Left lung (tissue), 10 donors: ENCODE results near the gene PSAP. TPM values are rescaled to one million over a fixed set of nuclear protein-coding genes. Genes with fewer than 3 reads are reported as not detected.

Experiments used
- ATAC-seq: fragments of 200-7000 bp; cut with Tn5 transposase; one replicate; pipeline ENCODE4 v1.9.1; 2020; ENCODE audit warnings: moderate library complexity
- DNase-seq, 4 donors: peaks; one replicate each; pipeline ENCODE4 v3.0.0-alpha.2; 2013 to 2020
- H3K27ac ChIP-seq, 2 donors: fragments of 200-600 bp; sonication (generic) in 1 of 2; one replicate each; pipeline versions ENCODE4 v1.5.0 to v1.8.0; 2020 to 2021
- H3K27me3 ChIP-seq, 2 donors: fragments of 200-600 bp; sonication (generic) in 1 of 2; one replicate each; pipeline versions ENCODE4 v1.5.0 to v1.8.0; 2020 to 2021
- H3K36me3 ChIP-seq, 2 donors: fragments of 200-600 bp; sonication (generic) in 1 of 2; one replicate each; pipeline versions ENCODE4 v1.5.0 to v1.8.0; 2020 to 2021
- H3K4me1 ChIP-seq, 2 donors: fragments of 200-600 bp; one replicate each; pipeline ENCODE4 v1.8.0; 2021
- H3K4me3 ChIP-seq, 2 donors: fragments of 200-600 bp; sonication (generic) in 1 of 2; one replicate each; pipeline versions ENCODE4 v1.5.0 to v1.8.0; 2020 to 2021; ENCODE audit warnings: mild to moderate bottlenecking in 1 of 2
- H3K9me3 ChIP-seq, 2 donors: fragments of 200-600 bp; sonication (generic) in 1 of 2; one replicate each; pipeline versions ENCODE4 v1.5.0 to v1.8.0; 2020 to 2021
- intact Hi-C, 2 donors: fragments of 100-400 bp; cut with DNase I; formaldehyde crosslinking; loops; one replicate each; pipeline versions ENCODE4 v1.11.2 to v1.14.2; 2022
- polyA plus RNA-seq, 6 donors: library from polyadenylated mRNA; unstranded; fragments of 120-200 nt; gene quantifications; one replicate each; pipeline ENCODE4 v1.2.1, GENCODE V29; 2013; ENCODE audit not compliant: insufficient read length in 6 of 6
- total RNA-seq, 2 donors: library from RNA; stranded (reverse); fragmentation: NEBNext Ultra II Directional; extraction: Animal tissue kit (Norgen Biotek cat#: 25700); gene quantifications; one replicate each; pipeline ENCODE4 v1.2.1, GENCODE V29; 2021
- TF ChIP-seq, protein P1 (sequence below), 2 donors: fragments of 200-600 bp; sonication (generic) in 1 of 2; IDR thresholded peaks; one replicate each; pipeline versions ENCODE4 v1.5.0 to v1.8.0; 2021; ENCODE audit warnings: antibody characterized with exemption in 2 of 2
- donor health status: DM: no; HTN: yes; CAD: no.
- donor health status: DM: no; HTN: no; CAD: no.

The PSAP gene
- total and polyA plus RNA-seq, 8 donors, result 539 to 1,668 (median 577) TPM

DNA sequence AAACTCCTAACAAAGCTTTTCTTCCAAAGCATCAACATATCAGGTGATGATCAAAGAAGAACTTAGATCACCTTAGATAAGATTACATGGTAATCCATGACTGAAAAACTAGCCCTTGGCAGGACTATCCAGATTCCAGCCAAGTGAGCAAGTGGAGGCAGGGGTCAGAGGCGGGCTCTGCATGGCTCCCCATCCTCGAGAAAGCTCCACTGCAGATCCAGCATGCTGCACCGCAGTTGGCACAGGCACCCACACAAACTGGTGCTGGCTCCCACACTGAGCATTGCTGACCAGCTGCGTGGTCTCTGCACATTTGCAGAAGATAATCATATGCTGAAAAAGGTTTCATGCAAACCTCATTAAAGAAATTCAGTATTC lies 10.1 kb downstream of the PSAP start:
- H3K27me3 ChIP-seq, result no peaks in the 10 kb centered on the region
- H3K9me3 ChIP-seq, result no peaks in the 10 kb centered on the region
- no peak overlapping the region for H3K4me3 ChIP-seq
- no peak for ATAC-seq
- DNase-seq, result no peak
- H3K4me1 ChIP-seq, result peaks cover 27 to 100% of the 10 kb centered on the region in 2 donors
- TF ChIP-seq, protein P1, sequence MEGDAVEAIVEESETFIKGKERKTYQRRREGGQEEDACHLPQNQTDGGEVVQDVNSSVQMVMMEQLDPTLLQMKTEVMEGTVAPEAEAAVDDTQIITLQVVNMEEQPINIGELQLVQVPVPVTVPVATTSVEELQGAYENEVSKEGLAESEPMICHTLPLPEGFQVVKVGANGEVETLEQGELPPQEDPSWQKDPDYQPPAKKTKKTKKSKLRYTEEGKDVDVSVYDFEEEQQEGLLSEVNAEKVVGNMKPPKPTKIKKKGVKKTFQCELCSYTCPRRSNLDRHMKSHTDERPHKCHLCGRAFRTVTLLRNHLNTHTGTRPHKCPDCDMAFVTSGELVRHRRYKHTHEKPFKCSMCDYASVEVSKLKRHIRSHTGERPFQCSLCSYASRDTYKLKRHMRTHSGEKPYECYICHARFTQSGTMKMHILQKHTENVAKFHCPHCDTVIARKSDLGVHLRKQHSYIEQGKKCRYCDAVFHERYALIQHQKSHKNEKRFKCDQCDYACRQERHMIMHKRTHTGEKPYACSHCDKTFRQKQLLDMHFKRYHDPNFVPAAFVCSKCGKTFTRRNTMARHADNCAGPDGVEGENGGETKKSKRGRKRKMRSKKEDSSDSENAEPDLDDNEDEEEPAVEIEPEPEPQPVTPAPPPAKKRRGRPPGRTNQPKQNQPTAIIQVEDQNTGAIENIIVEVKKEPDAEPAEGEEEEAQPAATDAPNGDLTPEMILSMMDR (IDR thresholded peaks at IDR 0.05), result no peak
- intact Hi-C loops, result no loop called here
- H3K36me3 ChIP-seq, result peaks cover 0 to 23% of the 10 kb centered on the region in 2 donors
- no peak overlapping the region for H3K27ac ChIP-seq

DNA sequence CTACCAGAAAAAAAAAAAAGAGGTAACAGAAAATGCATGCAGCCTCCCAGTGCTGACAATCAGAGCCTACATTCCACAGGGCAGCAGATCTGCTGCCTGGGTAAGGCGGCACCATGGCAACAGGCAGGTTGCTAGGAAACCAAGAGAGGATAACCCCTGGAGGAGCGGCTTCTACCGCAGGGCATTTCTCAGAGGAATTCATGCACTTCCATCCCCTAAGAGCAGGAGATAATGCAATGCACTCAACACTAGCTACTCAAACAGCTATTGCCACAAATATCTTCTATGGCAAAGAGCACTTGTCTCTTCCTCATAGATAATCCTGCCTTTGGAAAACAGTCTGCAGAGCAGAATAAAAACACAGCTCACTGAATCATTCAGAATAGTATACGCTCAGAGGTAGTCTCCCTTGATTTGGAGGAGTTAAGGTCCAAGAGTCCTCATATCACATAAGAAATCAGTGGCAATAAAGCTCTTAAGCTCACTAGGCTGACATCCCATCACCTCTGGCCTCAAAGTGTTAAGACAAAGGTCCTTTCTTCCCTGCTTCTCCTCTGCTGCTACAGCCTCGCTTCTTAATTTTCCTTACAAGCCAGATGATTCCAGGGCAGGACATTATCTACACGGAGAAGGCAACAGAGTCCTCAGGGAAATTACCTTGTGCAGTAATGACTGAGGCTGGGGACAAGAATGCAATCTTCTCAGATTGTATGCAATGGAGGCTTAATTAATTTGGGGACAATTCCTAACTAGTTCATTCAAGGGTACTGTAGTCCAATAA lies 10.7 kb downstream of the PSAP start:
- peak in 3 of 4 donors; percentile 24 to 78 (median 56) for DNase-seq
- ATAC-seq, result peak; percentile 43
- H3K4me1 ChIP-seq, result peaks cover 32 to 100% of the 10 kb centered on the region in 2 donors

DNA sequence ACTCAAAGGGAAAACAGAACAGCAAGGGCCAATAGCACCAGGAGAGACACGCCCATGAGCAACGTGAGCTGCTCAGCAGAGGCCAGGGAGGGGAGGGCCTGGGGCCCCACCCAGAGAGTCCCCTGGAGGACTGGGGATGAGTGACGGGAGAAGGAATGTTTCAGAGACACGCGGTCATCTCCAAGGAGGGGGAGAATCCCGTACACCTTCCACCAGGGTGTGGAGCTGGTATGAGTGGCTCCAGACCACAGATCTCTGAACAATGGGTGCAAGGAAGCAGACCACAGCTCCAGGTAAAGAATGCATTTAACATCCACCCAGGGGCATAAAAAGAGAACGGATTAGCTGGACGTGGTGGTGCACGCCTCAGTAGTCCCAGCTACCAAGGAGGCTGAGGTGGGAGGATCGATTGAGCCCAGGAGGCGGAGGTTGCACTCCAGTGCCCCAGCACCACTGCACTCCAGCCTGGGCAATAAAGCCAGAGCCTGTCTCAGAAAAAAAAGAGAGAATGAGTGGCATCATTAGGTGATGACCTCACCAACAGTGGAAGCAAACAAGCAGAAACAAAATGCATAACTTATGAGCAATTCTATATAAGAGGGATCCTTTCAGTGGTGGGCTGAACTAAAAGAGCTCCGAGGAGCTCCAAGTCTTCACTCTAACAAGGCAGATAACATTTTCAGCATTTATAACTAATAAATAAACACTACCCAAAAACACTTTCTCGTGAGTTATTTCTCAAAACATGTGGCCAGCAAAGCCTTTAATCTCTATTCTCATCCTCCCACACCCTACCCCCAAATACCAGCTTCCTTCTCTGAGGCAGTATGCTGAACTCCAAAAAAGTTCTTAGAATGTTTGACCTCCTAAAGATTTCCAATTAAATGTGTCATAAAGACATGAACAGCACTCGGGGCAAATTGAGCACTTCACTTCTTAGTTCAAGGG lies 12.5 kb downstream of the PSAP start:
- H3K4me1 ChIP-seq, result peaks cover 32 to 98% of the 10 kb centered on the region in 2 donors
- TF ChIP-seq, protein P1 (IDR thresholded peaks at IDR 0.05), result no peak
- no peaks in the 10 kb centered on the region for H3K9me3 ChIP-seq
- DNase-seq (no peak), ATAC-seq (peak; percentile 38)
- intact Hi-C loops, result no loop called here
- H3K27ac ChIP-seq, result peak overlapping the region in 1 of 2 donors; percentile 55
- no peak overlapping the region for H3K4me3 ChIP-seq
- peaks cover 0 to 36% of the 10 kb centered on the region in 2 donors for H3K36me3 ChIP-seq
- no peaks in the 10 kb centered on the region for H3K27me3 ChIP-seq

More for the DNA sequence above, 10.7 kb downstream of the PSAP start:
- intact Hi-C loops, result no loop called here
- Histone ChIP-seq H3K27me3 (no peaks in the 10 kb centered on the region), H3K4me3 (no peak overlapping the region), H3K27ac (no peak overlapping the region), H3K36me3 (peaks cover 0 to 23% of the 10 kb centered on the region in 2 donors), H3K9me3 (no peaks in the 10 kb centered on the region)
- TF ChIP-seq, protein P1 (IDR thresholded peaks at IDR 0.05), result no peak

DNA sequence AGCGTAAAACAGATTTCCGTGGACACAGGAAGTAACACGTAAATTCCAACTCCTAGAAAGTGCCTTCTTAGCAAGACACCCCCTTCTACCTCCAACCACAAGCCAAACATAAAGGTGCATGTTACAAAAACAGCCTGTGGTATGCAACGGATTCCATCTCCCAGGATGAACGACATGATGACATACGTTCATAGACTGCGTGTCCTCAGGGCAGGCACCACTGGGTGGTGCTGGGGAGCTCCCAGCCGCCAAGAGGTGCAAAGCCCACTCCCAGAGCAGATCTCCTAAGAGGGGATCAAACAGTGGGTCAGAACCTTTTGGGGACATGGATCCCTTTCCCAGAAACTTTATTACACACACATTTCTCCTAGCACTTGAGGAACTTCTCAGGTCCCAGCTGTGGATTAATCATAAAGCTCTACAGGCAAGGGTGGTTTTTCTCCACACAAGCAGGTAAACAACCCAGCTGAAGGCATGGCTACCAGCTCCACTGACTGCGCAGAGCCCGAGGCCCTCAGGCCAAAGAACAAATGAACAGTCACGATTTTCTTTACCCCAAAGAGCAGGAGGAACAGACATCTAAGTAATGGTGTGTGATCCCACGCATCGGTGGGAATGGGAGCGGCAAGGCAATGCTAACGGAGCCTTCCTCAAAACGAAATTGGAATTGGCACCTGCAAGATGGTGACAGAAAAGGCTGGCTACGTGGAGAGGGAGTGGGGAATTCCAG lies 13.8 kb downstream of the PSAP start:
- H3K27me3 ChIP-seq, result no peaks in the 10 kb centered on the region
- peaks cover 0 to 49% of the 10 kb centered on the region in 2 donors for H3K36me3 ChIP-seq
- TF ChIP-seq, protein P1 (IDR thresholded peaks at IDR 0.05), result no peak
- peaks cover 32 to 98% of the 10 kb centered on the region in 2 donors for H3K4me1 ChIP-seq
- DNase-seq (no peak), ATAC-seq (peak; percentile 3)
- H3K9me3 ChIP-seq, result no peaks in the 10 kb centered on the region
- peak overlapping the region; percentile 36 to 55 for H3K27ac ChIP-seq
- intact Hi-C loops, result no loop called here
- H3K4me3 ChIP-seq, result no peak overlapping the region
